Vagina (tissue), 2 donors: ENCODE data around the gene OGT.

Experiments used
- POLR2A ChIP-seq, 2 donors: fragments of 450-650 bp; IDR thresholded peaks; one replicate each; pipeline ENCODE4 v1.6.1; 2017; ENCODE audit warnings: antibody characterized with exemption in 2 of 2, mild to moderate bottlenecking in 2 of 2, moderate library complexity in 2 of 2
- POLR2AphosphoS5 ChIP-seq, 2 donors: sonication (generic); formaldehyde crosslinking; IDR thresholded peaks; one replicate each; pipeline ENCODE4 v1.9.0; 2017; ENCODE audit warnings: antibody characterized with exemption in 2 of 2, mild to moderate bottlenecking in 2 of 2, low read depth in 1 of 2; ENCODE audit not compliant: insufficient read depth in 1 of 2
- TF ChIP-seq, protein P1 (sequence below), 3 experiments: fragments of 450-650 bp in 2 of 3; fragments of 200-600 bp in 1 of 3; sonication (generic) in 1 of 3; IDR thresholded peaks; one replicate each; pipeline ENCODE4 v1.5.1; 2017 to 2019; ENCODE audit warnings: antibody characterized with exemption in 3 of 3, mild to moderate bottlenecking in 2 of 3, moderate library complexity in 2 of 3

DNA sequence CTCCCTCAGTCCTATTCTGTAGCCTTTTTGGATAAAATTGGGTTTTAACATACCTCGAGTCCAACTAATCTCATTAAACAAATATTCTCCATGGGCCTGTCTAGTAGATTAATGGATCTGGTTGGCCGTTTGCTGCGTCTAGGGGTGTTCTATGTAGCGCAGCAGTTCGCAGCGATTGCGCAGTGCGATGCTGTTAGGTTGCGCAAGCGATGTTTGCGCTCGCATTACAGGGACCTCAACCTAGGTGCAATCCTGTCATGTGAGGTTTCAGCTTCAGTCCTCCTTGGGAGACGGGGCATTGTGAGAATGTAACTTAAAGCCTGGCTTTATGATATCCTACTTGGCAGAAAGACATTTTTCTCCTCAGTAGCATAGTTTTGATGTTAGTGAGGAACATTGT, 14.0 kb downstream of the OGT start:
- TF ChIP-seq, protein P1, sequence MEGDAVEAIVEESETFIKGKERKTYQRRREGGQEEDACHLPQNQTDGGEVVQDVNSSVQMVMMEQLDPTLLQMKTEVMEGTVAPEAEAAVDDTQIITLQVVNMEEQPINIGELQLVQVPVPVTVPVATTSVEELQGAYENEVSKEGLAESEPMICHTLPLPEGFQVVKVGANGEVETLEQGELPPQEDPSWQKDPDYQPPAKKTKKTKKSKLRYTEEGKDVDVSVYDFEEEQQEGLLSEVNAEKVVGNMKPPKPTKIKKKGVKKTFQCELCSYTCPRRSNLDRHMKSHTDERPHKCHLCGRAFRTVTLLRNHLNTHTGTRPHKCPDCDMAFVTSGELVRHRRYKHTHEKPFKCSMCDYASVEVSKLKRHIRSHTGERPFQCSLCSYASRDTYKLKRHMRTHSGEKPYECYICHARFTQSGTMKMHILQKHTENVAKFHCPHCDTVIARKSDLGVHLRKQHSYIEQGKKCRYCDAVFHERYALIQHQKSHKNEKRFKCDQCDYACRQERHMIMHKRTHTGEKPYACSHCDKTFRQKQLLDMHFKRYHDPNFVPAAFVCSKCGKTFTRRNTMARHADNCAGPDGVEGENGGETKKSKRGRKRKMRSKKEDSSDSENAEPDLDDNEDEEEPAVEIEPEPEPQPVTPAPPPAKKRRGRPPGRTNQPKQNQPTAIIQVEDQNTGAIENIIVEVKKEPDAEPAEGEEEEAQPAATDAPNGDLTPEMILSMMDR (IDR thresholded peaks at IDR 0.05) = no peak
- no peak for TF ChIP-seq POLR2A (IDR thresholded peaks at IDR 0.05)
- no peak for TF ChIP-seq POLR2AphosphoS5 (IDR thresholded peaks at IDR 0.05; ENCODE audit: insufficient read depth in 1 of 2, low read depth in 1 of 2)
